ENCODE results near the gene TSPO.

Gene TSPO

GRCh38 chr22:43200031-43200430 lies 48.7 kb downstream of the TSPO start:
- TF ChIP-seq CTCF (IDR thresholded peaks at IDR 0.05) = no peak

- no peak for TF ChIP-seq CTCF (IDR thresholded peaks at IDR 0.05)
Observed at GRCh38 chr22:43200555-43200954, 49.2 kb downstream of the TSPO start.

GRCh38 chr22:43201486-43202219 lies 50.3 kb downstream of the TSPO start:
- no peak for TF ChIP-seq CTCF (IDR thresholded peaks at IDR 0.05)

GRCh38 chr22:43202326-43202725 lies 51.0 kb downstream of the TSPO start:
- TF ChIP-seq CTCF (IDR thresholded peaks at IDR 0.05) = no peak

GRCh38 chr22:43202756-43203410 lies 51.5 kb downstream of the TSPO start:
- TF ChIP-seq CTCF (IDR thresholded peaks at IDR 0.05) = no peak

GRCh38 chr22:43203471-43203981 lies 52.2 kb downstream of the TSPO start:
- TF ChIP-seq CTCF (IDR thresholded peaks at IDR 0.05) = no peak

GRCh38 chr22:43205261-43205691 lies 53.9 kb downstream of the TSPO start:
- TF ChIP-seq CTCF (IDR thresholded peaks at IDR 0.05) = no peak
